Transverse colon (tissue), 4 donors: ENCODE data around the gene CYP1B1. TPM values are rescaled to one million over a fixed set of nuclear protein-coding genes. Genes with fewer than 3 reads are reported as not detected.

Source experiments
- DNase-seq: peaks from one replicate; pipeline ENCODE4 v3.0.0-alpha.2; 2019
- H3K27ac ChIP-seq, 4 donors: fragments of 200-600 bp; sonication (generic); 2 replicates each; pipeline ENCODE4 v1.5.1; 2016 to 2018; ENCODE audit warnings: inconsistent platforms in 4 of 4
- H3K27me3 ChIP-seq: fragments of 200-600 bp; sonication (generic); 2 replicates; pipeline ENCODE4 v1.5.1; 2017; ENCODE audit warnings: inconsistent platforms
- H3K36me3 ChIP-seq, 4 donors: fragments of 200-600 bp; sonication (generic); 2 replicates each; pipeline ENCODE4 v1.5.1; 2017 to 2019; ENCODE audit warnings: inconsistent platforms in 4 of 4
- H3K4me1 ChIP-seq, 4 donors: fragments of 200-600 bp; sonication (generic); 2 replicates each; pipeline ENCODE4 v1.5.1; 2017 to 2020; ENCODE audit warnings: inconsistent platforms in 4 of 4
- H3K4me3 ChIP-seq, 4 donors: fragments of 200-600 bp; sonication (generic); 1 replicate in 1 of 4; 2 replicates in 3 of 4; pipeline versions ENCODE4 v1.5.1 to v1.6.1; 2017 to 2019; ENCODE audit warnings: inconsistent platforms in 4 of 4
- H3K9me3 ChIP-seq, 2 donors: fragments of 200-600 bp; sonication (generic); 2 replicates each; pipeline ENCODE4 v1.5.1; 2017 to 2019; ENCODE audit warnings: inconsistent platforms in 2 of 2
- CTCF ChIP-seq, 5 experiments: fragments of 200-600 bp in 3 of 5; fragments of 450-650 bp in 2 of 5; sonication (generic) in 3 of 5; IDR thresholded peaks; 1 replicate in 2 of 5; 2 replicates in 3 of 5; pipeline ENCODE4 v1.5.1; 2016 to 2017; ENCODE audit warnings: antibody characterized with exemption in 5 of 5, inconsistent platforms in 3 of 5, mild to moderate bottlenecking in 2 of 5, moderate library complexity in 1 of 5
- EP300 ChIP-seq: sonication (generic); formaldehyde crosslinking; IDR thresholded peaks from one replicate; pipeline ENCODE4 v1.6.1; 2017; ENCODE audit warnings: antibody characterized with exemption, low read depth
- POLR2A ChIP-seq: fragments of 450-650 bp; IDR thresholded peaks from one replicate; pipeline ENCODE4 v1.6.1; 2016; ENCODE audit warnings: antibody characterized with exemption, mild to moderate bottlenecking, moderate library complexity
- POLR2AphosphoS5 ChIP-seq, 3 donors: sonication (generic); formaldehyde crosslinking; IDR thresholded peaks; one replicate each; pipeline ENCODE4 v1.6.1; 2016; ENCODE audit warnings: antibody characterized with exemption in 3 of 3
- WGBS, 2 donors: methylation state at CpG; one replicate each; pipeline ENCODE4 v1.1.5; 2018; ENCODE audit warnings: low coverage in 1 of 2; 5-methylcytosine and 5-hydroxymethylcytosine counted together
- in situ Hi-C, 4 donors: fragments of 200-750 bp; cut with MboI; loops; one replicate each; pipeline versions ENCODE4 v1.15.0 to v1.15.1; 2017; ENCODE audit warnings: low sequenced_read_pairs in 3 of 4, low pct_ligation_motif_present in 1 of 4, low pct_unique_long_range_greater_than_20kb in 1 of 4
- intact Hi-C: fragments of 100-400 bp; cut with DNase I; formaldehyde crosslinking; loops from one replicate; pipeline ENCODE4 v1.15.1; 2023; ENCODE audit warnings: low total_unique reads
- total RNA-seq, 4 donors: library from RNA; depleted of rRNA; stranded (reverse); fragments of >200 nt; gene quantifications; one replicate each; pipeline ENCODE4 v1.1.0, GENCODE V29; 2016

The CYP1B1 gene
- total RNA-seq, 4 donors from 2014 or later = 2.0 to 9.6 (median 5.5) TPM

GRCh38 chr2:38045811-38046210, 30.1 kb downstream of the CYP1B1 start:
- H3K9me3 ChIP-seq = peaks cover 0 to 4% of the 10 kb centered on the region in 2 donors
- H3K27me3 ChIP-seq = no peaks in the 10 kb centered on the region
- intact Hi-C loops (no loop called here), in situ Hi-C loops (no loop called here)
- H3K36me3 ChIP-seq = no peaks in the 10 kb centered on the region
- TF ChIP-seq POLR2AphosphoS5 (IDR thresholded peaks at IDR 0.05) (no peak), POLR2A (no peak), EP300 (no peak), CTCF (IDR thresholded peaks at IDR 0.05) (no peak)
- no peaks in the 10 kb centered on the region for H3K4me1 ChIP-seq
- H3K4me3 ChIP-seq = no peak overlapping the region
- no peak for DNase-seq
- no peak overlapping the region for H3K27ac ChIP-seq
- WGBS, 2 donors = 83 to 100% methylated on average over 2 to 4 of the region's 4 CpGs

- H3K4me3 ChIP-seq = no peak overlapping the region
- H3K27me3 ChIP-seq = peaks cover 6% of the 10 kb centered on the region
- in situ Hi-C loops (no loop called here), intact Hi-C loops (no loop called here)
- peaks cover 0 to 3% of the 10 kb centered on the region in 2 donors for H3K9me3 ChIP-seq
- WGBS, 2 donors = 84 to 87% methylated on average over 9 of the region's 9 CpGs
- no peaks in the 10 kb centered on the region for H3K36me3 ChIP-seq
- H3K4me1 ChIP-seq = no peaks in the 10 kb centered on the region
- DNase-seq = no peak
- no peak overlapping the region for H3K27ac ChIP-seq
- TF ChIP-seq POLR2A (no peak), EP300 (no peak), CTCF (IDR thresholded peaks at IDR 0.05) (no peak), POLR2AphosphoS5 (IDR thresholded peaks at IDR 0.05) (no peak)
These were observed 36.6 kb downstream of the CYP1B1 start for GRCh38 chr2:38039121-38039910.

- DNase-seq = no peak
- in situ Hi-C loops = no loop called here
- 86% methylated on average over 5 of the region's 5 CpGs; no CpG with 5 or more reads in 1 of the 2 donors for WGBS, 2 donors
- Histone ChIP-seq H3K27me3 (peaks cover 6% of the 10 kb centered on the region), H3K4me1 (no peaks in the 10 kb centered on the region), H3K4me3 (no peak overlapping the region), H3K27ac (peak overlapping the region in 2 of 4 donors; percentile 1 to 40), H3K36me3 (no peaks in the 10 kb centered on the region), H3K9me3 (no peaks in the 10 kb centered on the region)
- TF ChIP-seq EP300 (no peak), POLR2A (no peak), CTCF (IDR thresholded peaks at IDR 0.05) (no peak), POLR2AphosphoS5 (IDR thresholded peaks at IDR 0.05) (no peak)
- intact Hi-C loops = no loop called here
These were observed 37.3 kb downstream of the CYP1B1 start for GRCh38 chr2:38038682-38039081.

GRCh38 chr2:38037757-38038621, 38.0 kb downstream of the CYP1B1 start:
- H3K4me3 ChIP-seq = peak overlapping the region in 2 of 4 donors; percentile 7 to 24
- H3K9me3 ChIP-seq = no peaks in the 10 kb centered on the region
- intact Hi-C loops (no loop called here), in situ Hi-C loops (no loop called here)
- TF ChIP-seq POLR2A = no peak
- TF ChIP-seq CTCF (IDR thresholded peaks at IDR 0.05) = peak in 2 of 5 experiments; percentile 7 to 12
- DNase-seq = no peak
- peaks cover 6% of the 10 kb centered on the region for H3K27me3 ChIP-seq
- no peaks in the 10 kb centered on the region for H3K4me1 ChIP-seq
- H3K36me3 ChIP-seq = no peaks in the 10 kb centered on the region
- 64 to 73% methylated on average over 7 to 37 of the region's 38 CpGs for WGBS, 2 donors
- H3K27ac ChIP-seq = peak overlapping the region in 3 of 4 donors; percentile 1 to 40 (median 17)
